GM12878 (cell line): ENCODE data around the gene THSD4. TPM values are rescaled to one million over a fixed set of nuclear protein-coding genes. Genes with fewer than 3 reads are reported as not detected.

Experiments
- ATAC-seq: fragments of 200-7000 bp; cut with Tn5 transposase; 3 replicates; pipeline ENCODE4 v1.9.1; 2020; ENCODE audit warnings: mild to moderate bottlenecking, moderate library complexity
- BruUV-seq: library from RNA; stranded (reverse); fragments of 400-500 nt; replicated peaks from 2 replicates; lab custom pipeline; 2021; lab: Mats Ljungman, UMichigan
- CTCF ChIA-PET: fragments of 300-600 bp; sonication (Branson Sonifier 250); formaldehyde crosslinking; extraction: SDS; loops from one replicate; lab custom pipeline; 2021; ENCODE audit warnings: inconsistent platforms; lab: Yijun Ruan, JAX
- POLR2A ChIA-PET: fragments of 350-600 bp; formaldehyde crosslinking; extraction: SDS; loops from one replicate; lab custom pipeline; 2021; ENCODE audit warnings: inconsistent platforms; lab: Charles Lee
- RAD21 ChIA-PET: fragments of 300-600 bp; sonication (Branson Sonifier 250); formaldehyde crosslinking; loops from one replicate; lab custom pipeline; 2023; ENCODE audit warnings: antibody characterized with exemption; ENCODE audit not compliant: unreplicated experiment; lab: Charles Lee
- SMC1A ChIA-PET: fragments of 300-600 bp; sonication (Branson Sonifier 250); formaldehyde crosslinking; loops from one replicate; lab custom pipeline; 2023; ENCODE audit not compliant: unreplicated experiment, uncharacterized antibody; lab: Charles Lee
- DNase-seq: peaks from one replicate; pipeline ENCODE4 v3.0.0-alpha.2; 2011; ENCODE audit warnings: low read depth, low spot score
- FAIRE-seq: peaks from 3 replicates; lab custom pipeline; 2011; peaks lifted over from hg19 to GRCh38; lab: Jason Lieb, UNC
- H2AFZ ChIP-seq: 2 replicates; pipeline ENCODE4 v1.6.0; 2011; ENCODE audit warnings: low read depth, low read length, control low read depth; ENCODE audit not compliant: control insufficient read depth
- H3K27ac ChIP-seq: 2 replicates; pipeline ENCODE4 v1.5.1; 2011; ENCODE audit warnings: control low read depth; ENCODE audit not compliant: control insufficient read depth, insufficient read depth
- H3K27me3 ChIP-seq, 2 experiments: replicated peaks in 1 of 2; 2 replicates each; pipeline versions ENCODE4 v1.6.0 to v1.6.1; 2011; ENCODE audit warnings: low read length in 1 of 2; ENCODE audit not compliant: control insufficient read depth in 2 of 2, insufficient read depth in 2 of 2
- H3K36me3 ChIP-seq, 2 experiments: 2 replicates each; pipeline ENCODE4 v1.5.1; 2011; ENCODE audit warnings: low read length in 1 of 2; ENCODE audit not compliant: control insufficient read depth in 2 of 2, insufficient read depth in 2 of 2
- H3K4me1 ChIP-seq: 2 replicates; pipeline ENCODE4 v1.6.1; 2011; ENCODE audit warnings: mild to moderate bottlenecking, low read length, moderate library complexity, mixed read lengths; ENCODE audit not compliant: control insufficient read depth, insufficient read depth
- H3K4me2 ChIP-seq: 2 replicates; pipeline ENCODE4 v1.6.0; 2011; ENCODE audit warnings: control low read depth; ENCODE audit not compliant: control insufficient read depth, insufficient read depth
- H3K4me3 ChIP-seq: fragments of 200-600 bp; sonication (generic); 2 replicates; pipeline ENCODE4 v1.5.1; 2016
- H3K79me2 ChIP-seq: 2 replicates; pipeline ENCODE4 v1.6.0; 2011; ENCODE audit warnings: low read length; ENCODE audit not compliant: control insufficient read depth, insufficient read depth
- H3K9ac ChIP-seq: 2 replicates; pipeline ENCODE4 v1.8.0; 2011; ENCODE audit warnings: low read length, control low read depth, mixed read lengths; ENCODE audit not compliant: control insufficient read depth, insufficient read depth
- H3K9me3 ChIP-seq: replicated peaks from 3 replicates; pipeline ENCODE4 v1.5.1; 2011; ENCODE audit warnings: mild to moderate bottlenecking, low read length; ENCODE audit not compliant: control insufficient read depth, insufficient read depth
- H4K20me1 ChIP-seq: 2 replicates; pipeline ENCODE4 v1.6.0; 2011; ENCODE audit not compliant: control insufficient read depth, insufficient read depth
- BACH1 ChIP-seq: fragments of 450-650 bp; IDR thresholded peaks from 2 replicates; pipeline ENCODE4 v1.6.1; 2017; ENCODE audit warnings: mild to moderate bottlenecking, borderline replicate concordance
- CBFB ChIP-seq: IDR thresholded peaks from 2 replicates; pipeline ENCODE4 v1.6.1; 2016; ENCODE audit warnings: antibody characterized with exemption, low read depth
- CHD4 ChIP-seq: fragments of 200-600 bp; sonication (generic); IDR thresholded peaks from 2 replicates; pipeline ENCODE4 v1.6.1; 2016; ENCODE audit warnings: mild to moderate bottlenecking
- JUNB ChIP-seq: IDR thresholded peaks from 2 replicates; pipeline ENCODE4 v1.6.1; 2016; ENCODE audit warnings: antibody characterized with exemption, mild to moderate bottlenecking
- NFYA ChIP-seq: IDR thresholded peaks from 2 replicates; pipeline ENCODE4 v1.6.1; 2011; ENCODE audit warnings: low read depth, mild to moderate bottlenecking, low read length, improper control_type of control experiment, borderline replicate concordance
- SPI1 ChIP-seq: IDR thresholded peaks from 2 replicates; pipeline ENCODE4 v1.6.1; 2011; ENCODE audit warnings: low read depth, mild to moderate bottlenecking, low read length, moderate library complexity, borderline replicate concordance; ENCODE audit not compliant: insufficient read depth
- SUPT20H ChIP-seq: IDR thresholded peaks from 2 replicates; pipeline ENCODE4 v1.6.1; 2011; ENCODE audit warnings: low read depth, mild to moderate bottlenecking, low read length, moderate library complexity, borderline replicate concordance; ENCODE audit not compliant: control insufficient read depth
- ZNF384 ChIP-seq: IDR thresholded peaks from 2 replicates; pipeline ENCODE4 v1.6.1; 2012; ENCODE audit warnings: low read depth, mild to moderate bottlenecking, low read length, improper control_type of control experiment, borderline replicate concordance
- WGBS: methylation state at CpG from one replicate; pipeline ENCODE4 v1.1.6; 2016; ENCODE audit warnings: low lambda C conversion rate; ENCODE audit not compliant: insufficient replicate concordance, insufficient coverage; ENCODE audit errors: missing lambda C conversion rate; 5-methylcytosine and 5-hydroxymethylcytosine counted together
- in situ Hi-C: fragments of 300-500 bp; cut with MboI; formaldehyde crosslinking; loops from 9 replicates; pipeline ENCODE4 v1.14.3; 2018; ENCODE audit warnings: mixed read lengths
- intact Hi-C: fragments of 100-400 bp; cut with micrococcal nuclease; formaldehyde crosslinking; loops from one replicate; pipeline ENCODE4 v1.14.2; 2022; ENCODE audit not compliant: unreplicated experiment
- polyA plus RNA-seq, 11 experiments: library from polyadenylated mRNA; depleted of rRNA in 4 of 11; unstranded in 6 of 11; stranded (reverse) in 5 of 11; fragments of >200 nt; fragmentation: Nextera tagmentation in 4 of 11; fragmentation: Illumina TruSeq in 1 of 11; extraction: Ambion mirVana in 4 of 11; extraction: Trizol in 1 of 11; gene quantifications; 1 replicate in 1 of 11; 2 replicates in 10 of 11; pipeline versions ENCODE4 v1.2.1 to v1.2.3, GENCODE V29; 2011 to 2016; ENCODE audit warnings: inconsistent platforms in 2 of 11, missing spikeins in 2 of 11, low read depth in 1 of 11
- total RNA-seq, 4 experiments: library from RNA; depleted of rRNA in 3 of 4; stranded (reverse); fragments of >200 nt in 3 of 4; fragmentation: Illumina TruSeq in 1 of 4; extraction: Trizol in 1 of 4; gene quantifications; 2 replicates each; pipeline versions ENCODE4 v1.2.1 to v1.2.3, GENCODE V29; 2013 to 2021
- TF ChIP-seq, protein P1 (sequence below): IDR thresholded peaks from 2 replicates; pipeline ENCODE4 v1.6.1; 2012; ENCODE audit warnings: low read depth, low read length, improper control_type of control experiment
- TF ChIP-seq, protein P2 (sequence below): fragments of 450-650 bp; IDR thresholded peaks from 2 replicates; pipeline ENCODE4 v1.6.1; 2018; ENCODE audit warnings: mild to moderate bottlenecking, low read depth, moderate library complexity; ENCODE audit not compliant: partially characterized antibody
- TF ChIP-seq, protein P3 (sequence below): IDR thresholded peaks from 2 replicates; pipeline ENCODE4 v1.6.1; 2012; ENCODE audit warnings: improper control_type of control experiment, low read depth, low read length; ENCODE audit not compliant: insufficient replicate concordance
- TF ChIP-seq, protein P4 (sequence below): fragments of 450-650 bp; IDR thresholded peaks from 2 replicates; pipeline ENCODE4 v1.6.1; 2017; ENCODE audit warnings: borderline replicate concordance

Gene THSD4
- total and polyA plus RNA-seq, 10 of the 15 experiments (the other 5 are each of a cell fraction or from before 2014, with no cell fraction given): 0.04 to 0.13 (median 0.05) TPM; not detected in 7

DNA sequence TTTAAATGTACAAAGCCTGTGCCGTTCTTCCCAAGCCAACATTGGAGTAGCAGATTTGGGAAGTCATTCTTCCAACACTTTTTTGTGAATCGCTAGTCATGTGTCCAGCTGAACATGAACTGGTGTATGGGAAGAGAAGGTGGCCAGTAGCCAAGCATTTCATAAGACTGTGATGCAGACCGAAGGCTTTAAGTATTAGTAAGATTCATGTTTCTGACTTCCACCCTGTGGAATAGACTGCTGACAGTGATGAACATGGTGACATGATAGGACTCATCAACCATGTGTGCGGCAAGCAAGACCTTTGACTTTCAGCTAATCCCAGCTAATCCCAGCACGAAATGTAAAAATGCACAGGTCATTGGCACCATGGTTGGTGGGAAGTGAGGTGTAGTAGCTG lies 48.3 kb upstream of the THSD4 start (continued):
- TF ChIP-seq ZNF384 (no peak), SUPT20H (no peak), NFYA (no peak), BACH1 (no peak), CBFB (no peak), SPI1 (no peak)
- TF ChIP-seq, protein P1, sequence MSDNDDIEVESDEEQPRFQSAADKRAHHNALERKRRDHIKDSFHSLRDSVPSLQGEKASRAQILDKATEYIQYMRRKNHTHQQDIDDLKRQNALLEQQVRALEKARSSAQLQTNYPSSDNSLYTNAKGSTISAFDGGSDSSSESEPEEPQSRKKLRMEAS: no peak
- TF ChIP-seq, protein P2, sequence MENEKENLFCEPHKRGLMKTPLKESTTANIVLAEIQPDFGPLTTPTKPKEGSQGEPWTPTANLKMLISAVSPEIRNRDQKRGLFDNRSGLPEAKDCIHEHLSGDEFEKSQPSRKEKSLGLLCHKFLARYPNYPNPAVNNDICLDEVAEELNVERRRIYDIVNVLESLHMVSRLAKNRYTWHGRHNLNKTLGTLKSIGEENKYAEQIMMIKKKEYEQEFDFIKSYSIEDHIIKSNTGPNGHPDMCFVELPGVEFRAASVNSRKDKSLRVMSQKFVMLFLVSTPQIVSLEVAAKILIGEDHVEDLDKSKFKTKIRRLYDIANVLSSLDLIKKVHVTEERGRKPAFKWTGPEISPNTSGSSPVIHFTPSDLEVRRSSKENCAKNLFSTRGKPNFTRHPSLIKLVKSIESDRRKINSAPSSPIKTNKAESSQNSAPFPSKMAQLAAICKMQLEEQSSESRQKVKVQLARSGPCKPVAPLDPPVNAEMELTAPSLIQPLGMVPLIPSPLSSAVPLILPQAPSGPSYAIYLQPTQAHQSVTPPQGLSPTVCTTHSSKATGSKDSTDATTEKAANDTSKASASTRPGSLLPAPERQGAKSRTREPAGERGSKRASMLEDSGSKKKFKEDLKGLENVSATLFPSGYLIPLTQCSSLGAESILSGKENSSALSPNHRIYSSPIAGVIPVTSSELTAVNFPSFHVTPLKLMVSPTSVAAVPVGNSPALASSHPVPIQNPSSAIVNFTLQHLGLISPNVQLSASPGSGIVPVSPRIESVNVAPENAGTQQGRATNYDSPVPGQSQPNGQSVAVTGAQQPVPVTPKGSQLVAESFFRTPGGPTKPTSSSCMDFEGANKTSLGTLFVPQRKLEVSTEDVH: no peak

DNA sequence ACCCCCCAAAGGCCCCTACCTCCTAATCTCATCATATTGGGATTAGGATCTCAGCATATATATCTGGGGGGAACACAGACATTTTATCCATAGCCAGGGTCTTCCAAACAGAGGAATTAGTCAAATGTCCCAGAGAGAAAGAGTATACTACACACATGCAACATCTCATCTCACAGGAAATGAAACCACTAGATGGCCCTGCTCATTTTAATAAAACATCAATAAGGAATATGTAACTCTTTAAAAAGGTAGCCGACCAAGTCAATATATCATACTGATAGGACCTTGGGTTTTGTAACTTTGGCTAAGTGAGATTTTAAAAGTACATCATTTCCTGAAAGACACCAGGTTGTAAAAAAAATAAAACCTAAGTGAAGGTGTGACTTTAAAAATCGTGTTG lies 45.6 kb upstream of the THSD4 start:
- ChIA-PET SMC1A (no interaction called here), RAD21 (no interaction called here), POLR2A (no interaction called here), CTCF (no interaction called here)
- ATAC-seq (no peak), DNase-seq (no peak), FAIRE-seq (no peak)
- 3% methylated on average over 2 of the region's 2 CpGs for WGBS
- Histone ChIP-seq H2AFZ (no peak overlapping the region), H3K27ac (no peak overlapping the region), H4K20me1 (no peaks in the 10 kb centered on the region), H3K27me3 (no peaks in the 10 kb centered on the region), H3K4me3 (no peak overlapping the region), H3K4me1 (no peaks in the 10 kb centered on the region), H3K79me2 (no peaks in the 10 kb centered on the region), H3K36me3 (no peaks in the 10 kb centered on the region), H3K9ac (no peak overlapping the region), H3K9me3 (no peaks in the 10 kb centered on the region), H3K4me2 (no peak overlapping the region)
- intact Hi-C loops (no loop called here), in situ Hi-C loops (no loop called here)
- BruUV-seq: no TSS peak
- TF ChIP-seq, protein P3, sequence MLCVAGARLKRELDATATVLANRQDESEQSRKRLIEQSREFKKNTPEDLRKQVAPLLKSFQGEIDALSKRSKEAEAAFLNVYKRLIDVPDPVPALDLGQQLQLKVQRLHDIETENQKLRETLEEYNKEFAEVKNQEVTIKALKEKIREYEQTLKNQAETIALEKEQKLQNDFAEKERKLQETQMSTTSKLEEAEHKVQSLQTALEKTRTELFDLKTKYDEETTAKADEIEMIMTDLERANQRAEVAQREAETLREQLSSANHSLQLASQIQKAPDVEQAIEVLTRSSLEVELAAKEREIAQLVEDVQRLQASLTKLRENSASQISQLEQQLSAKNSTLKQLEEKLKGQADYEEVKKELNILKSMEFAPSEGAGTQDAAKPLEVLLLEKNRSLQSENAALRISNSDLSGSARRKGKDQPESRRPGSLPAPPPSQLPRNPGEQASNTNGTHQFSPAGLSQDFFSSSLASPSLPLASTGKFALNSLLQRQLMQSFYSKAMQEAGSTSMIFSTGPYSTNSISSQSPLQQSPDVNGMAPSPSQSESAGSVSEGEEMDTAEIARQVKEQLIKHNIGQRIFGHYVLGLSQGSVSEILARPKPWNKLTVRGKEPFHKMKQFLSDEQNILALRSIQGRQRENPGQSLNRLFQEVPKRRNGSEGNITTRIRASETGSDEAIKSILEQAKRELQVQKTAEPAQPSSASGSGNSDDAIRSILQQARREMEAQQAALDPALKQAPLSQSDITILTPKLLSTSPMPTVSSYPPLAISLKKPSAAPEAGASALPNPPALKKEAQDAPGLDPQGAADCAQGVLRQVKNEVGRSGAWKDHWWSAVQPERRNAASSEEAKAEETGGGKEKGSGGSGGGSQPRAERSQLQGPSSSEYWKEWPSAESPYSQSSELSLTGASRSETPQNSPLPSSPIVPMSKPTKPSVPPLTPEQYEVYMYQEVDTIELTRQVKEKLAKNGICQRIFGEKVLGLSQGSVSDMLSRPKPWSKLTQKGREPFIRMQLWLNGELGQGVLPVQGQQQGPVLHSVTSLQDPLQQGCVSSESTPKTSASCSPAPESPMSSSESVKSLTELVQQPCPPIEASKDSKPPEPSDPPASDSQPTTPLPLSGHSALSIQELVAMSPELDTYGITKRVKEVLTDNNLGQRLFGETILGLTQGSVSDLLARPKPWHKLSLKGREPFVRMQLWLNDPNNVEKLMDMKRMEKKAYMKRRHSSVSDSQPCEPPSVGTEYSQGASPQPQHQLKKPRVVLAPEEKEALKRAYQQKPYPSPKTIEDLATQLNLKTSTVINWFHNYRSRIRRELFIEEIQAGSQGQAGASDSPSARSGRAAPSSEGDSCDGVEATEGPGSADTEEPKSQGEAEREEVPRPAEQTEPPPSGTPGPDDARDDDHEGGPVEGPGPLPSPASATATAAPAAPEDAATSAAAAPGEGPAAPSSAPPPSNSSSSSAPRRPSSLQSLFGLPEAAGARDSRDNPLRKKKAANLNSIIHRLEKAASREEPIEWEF: no peak
- TF ChIP-seq, protein P4, sequence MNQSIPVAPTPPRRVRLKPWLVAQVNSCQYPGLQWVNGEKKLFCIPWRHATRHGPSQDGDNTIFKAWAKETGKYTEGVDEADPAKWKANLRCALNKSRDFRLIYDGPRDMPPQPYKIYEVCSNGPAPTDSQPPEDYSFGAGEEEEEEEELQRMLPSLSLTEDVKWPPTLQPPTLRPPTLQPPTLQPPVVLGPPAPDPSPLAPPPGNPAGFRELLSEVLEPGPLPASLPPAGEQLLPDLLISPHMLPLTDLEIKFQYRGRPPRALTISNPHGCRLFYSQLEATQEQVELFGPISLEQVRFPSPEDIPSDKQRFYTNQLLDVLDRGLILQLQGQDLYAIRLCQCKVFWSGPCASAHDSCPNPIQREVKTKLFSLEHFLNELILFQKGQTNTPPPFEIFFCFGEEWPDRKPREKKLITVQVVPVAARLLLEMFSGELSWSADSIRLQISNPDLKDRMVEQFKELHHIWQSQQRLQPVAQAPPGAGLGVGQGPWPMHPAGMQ: no peak
- no peak for TF ChIP-seq CHD4
- TF ChIP-seq JUNB: no peak
